Small intestine (tissue), 7 donors: ENCODE data around the gene EYS. TPM values are rescaled to one million over a fixed set of nuclear protein-coding genes. Genes with fewer than 3 reads are reported as not detected.
"Not testable (repeated sequence)": the region's sequence is repeated elsewhere in the genome, so short reads cannot be mapped to it uniquely, and the experiment has no call there.

Experiments used
- DNase-seq, 2 donors: peaks; one replicate each; pipeline versions ENCODE4 v3.0.0 to v3.0.0-alpha.2; 2013
- FAIRE-seq: peaks from 2 replicates; lab custom pipeline; 2012; peaks lifted over from hg19 to GRCh38; lab: Jason Lieb, UNC
- H3K27ac ChIP-seq, 3 donors: one replicate each; pipeline ENCODE4 v1.5.1; 2013; ENCODE audit warnings: low read length in 2 of 3, mild to moderate bottlenecking in 2 of 3, control low read depth in 1 of 3, inconsistent platforms in 1 of 3, low read depth in 1 of 3, moderate library complexity in 1 of 3
- H3K27me3 ChIP-seq, 3 donors: one replicate each; pipeline ENCODE4 v1.6.1; 2013; ENCODE audit warnings: low read length in 3 of 3, inconsistent platforms in 1 of 3; ENCODE audit not compliant: control insufficient read depth in 3 of 3, insufficient read depth in 3 of 3
- H3K36me3 ChIP-seq, 3 donors: one replicate each; pipeline ENCODE4 v1.6.1; 2013; ENCODE audit warnings: low read length in 3 of 3, inconsistent platforms in 1 of 3, low read depth in 1 of 3, mild to moderate bottlenecking in 1 of 3, moderate library complexity in 1 of 3; ENCODE audit not compliant: control insufficient read depth in 3 of 3, insufficient read depth in 2 of 3
- H3K4me1 ChIP-seq, 3 donors: one replicate each; pipeline ENCODE4 v1.6.1; 2013; ENCODE audit warnings: low read length in 2 of 3, inconsistent platforms in 1 of 3, low read depth in 1 of 3, mild to moderate bottlenecking in 1 of 3, moderate library complexity in 1 of 3; ENCODE audit not compliant: control insufficient read depth in 3 of 3, insufficient read depth in 2 of 3
- H3K4me3 ChIP-seq, 3 donors: one replicate each; pipeline ENCODE4 v1.5.1; 2013; ENCODE audit warnings: low read length in 3 of 3, control low read depth in 1 of 3, inconsistent platforms in 1 of 3, low read depth in 1 of 3, mild to moderate bottlenecking in 1 of 3, moderate library complexity in 1 of 3
- H3K9me3 ChIP-seq, 2 donors: one replicate each; pipeline ENCODE4 v1.6.1; 2013; ENCODE audit warnings: low read depth in 1 of 2, low read length in 1 of 2; ENCODE audit not compliant: control insufficient read depth in 2 of 2, insufficient read depth in 1 of 2
- WGBS, 3 donors: extraction: QIAGEN DNeasy Blood & Tissue Kit; methylation state at CpG; one replicate each; pipeline ENCODE4 v1.1.7; 2013; 5-methylcytosine and 5-hydroxymethylcytosine counted together
- polyA plus RNA-seq, 4 donors: library from polyadenylated mRNA; stranded (reverse) in 3 of 4; unstranded in 1 of 4; fragments of 200-250 nt in 3 of 4; fragments of 120-200 nt in 1 of 4; gene quantifications; one replicate each; pipeline versions ENCODE4 v1.2.1 to v1.2.3, GENCODE V29; 2013
- donor health status: healthy with polysubstance abuse.
- donor health status: control.
- donor health status: control.
- donor health status: Bipolar disorder and iron deficiency.
- donor health status: healthy.

Gene EYS
- polyA plus RNA-seq, 4 donors = 0.78 TPM; not detected in 3

GRCh38 chr6:64252256-64252655 lies 1454.8 kb downstream of the EYS start:
- Histone ChIP-seq H3K4me3 (no peak overlapping the region), H3K9me3 (no peaks in the 10 kb centered on the region), H3K27me3 (no peaks in the 10 kb centered on the region), H3K27ac (no peak overlapping the region), H3K4me1 (no peaks in the 10 kb centered on the region), H3K36me3 (no peaks in the 10 kb centered on the region)
- 76 to 88% (median 84%) methylated on average over 2 of the region's 2 CpGs for WGBS, 3 donors
- FAIRE-seq = no peak
- no peak for DNase-seq

GRCh38 chr6:64250126-64250525 lies 1456.9 kb downstream of the EYS start:
- Histone ChIP-seq H3K36me3 (no peaks in the 10 kb centered on the region), H3K4me3 (no peak overlapping the region), H3K9me3 (no peaks in the 10 kb centered on the region), H3K27me3 (no peaks in the 10 kb centered on the region), H3K4me1 (no peaks in the 10 kb centered on the region), H3K27ac (no peak overlapping the region)
- 62 to 78% (median 77%) methylated on average over 3 of the region's 3 CpGs for WGBS, 3 donors
- FAIRE-seq (no peak), DNase-seq (no peak)

- no peaks in the 10 kb centered on the region for H3K4me1 ChIP-seq
- FAIRE-seq (no peak), DNase-seq (no peak)
- H3K36me3 ChIP-seq = no peaks in the 10 kb centered on the region
- 45 to 66% (median 62%) methylated on average over 1 of the region's 1 CpG for WGBS, 3 donors
- no peak overlapping the region for H3K4me3 ChIP-seq
- no peaks in the 10 kb centered on the region for H3K9me3 ChIP-seq
- H3K27ac ChIP-seq = no peak overlapping the region
- H3K27me3 ChIP-seq = no peaks in the 10 kb centered on the region
Observed at GRCh38 chr6:64249115-64249514, 1457.9 kb downstream of the EYS start.

- Histone ChIP-seq H3K27ac (no peak overlapping the region), H3K4me1 (no peaks in the 10 kb centered on the region), H3K27me3 (no peaks in the 10 kb centered on the region), H3K36me3 (no peaks in the 10 kb centered on the region), H3K9me3 (peaks cover 0 to 2% of the 10 kb centered on the region in 2 donors), H3K4me3 (no peak overlapping the region)
- FAIRE-seq = no peak
- DNase-seq = no peak
Observed at GRCh38 chr6:64243618-64244017, 1463.4 kb downstream of the EYS start.

- H3K36me3 ChIP-seq, DNase-seq, H3K27ac ChIP-seq, FAIRE-seq, H3K4me1 ChIP-seq, H3K9me3 ChIP-seq, H3K4me3 ChIP-seq, H3K27me3 ChIP-seq: not testable (repeated sequence)
- 76 to 91% (median 86%) methylated on average over 2 of the region's 2 CpGs for WGBS, 3 donors
Observed at GRCh38 chr6:64238908-64239307, 1468.1 kb downstream of the EYS start.

GRCh38 chr6:64238071-64238470 lies 1469.0 kb downstream of the EYS start:
- WGBS, 3 donors = 80 to 93% (median 89%) methylated on average over 3 of the region's 3 CpGs
- no peak overlapping the region for H3K4me3 ChIP-seq
- DNase-seq = no peak
- no peaks in the 10 kb centered on the region for H3K36me3 ChIP-seq
- H3K9me3 ChIP-seq = peaks cover 0 to 2% of the 10 kb centered on the region in 2 donors
- no peak for FAIRE-seq
- no peaks in the 10 kb centered on the region for H3K4me1 ChIP-seq
- H3K27me3 ChIP-seq = no peaks in the 10 kb centered on the region
- H3K27ac ChIP-seq = no peak overlapping the region

- H3K4me1 ChIP-seq = no peaks in the 10 kb centered on the region
- DNase-seq (no peak), FAIRE-seq (no peak)
- H3K4me3 ChIP-seq = no peak overlapping the region
- no peaks in the 10 kb centered on the region for H3K36me3 ChIP-seq
- H3K27me3 ChIP-seq = peaks cover 0 to 2% (median 0%) of the 10 kb centered on the region in 3 donors
- H3K9me3 ChIP-seq = peaks cover 0 to 1% of the 10 kb centered on the region in 2 donors
- no peak overlapping the region for H3K27ac ChIP-seq
- 51 to 57% (median 57%) methylated on average over 3 of the region's 3 CpGs for WGBS, 3 donors
Observed at GRCh38 chr6:64233746-64234145, 1473.3 kb downstream of the EYS start.

GRCh38 chr6:64231928-64232327 lies 1475.1 kb downstream of the EYS start:
- Histone ChIP-seq H3K36me3 (no peaks in the 10 kb centered on the region), H3K4me3 (no peak overlapping the region), H3K4me1 (no peaks in the 10 kb centered on the region), H3K9me3 (peaks cover 0 to 1% of the 10 kb centered on the region in 2 donors), H3K27me3 (peaks cover 0 to 2% (median 0%) of the 10 kb centered on the region in 3 donors), H3K27ac (no peak overlapping the region)
- DNase-seq (no peak), FAIRE-seq (no peak)
- WGBS, 3 donors = 25 to 54% (median 41%) methylated on average over 4 of the region's 4 CpGs

GRCh38 chr6:64230530-64230929 lies 1476.5 kb downstream of the EYS start:
- Histone ChIP-seq H3K36me3 (no peaks in the 10 kb centered on the region), H3K27ac (no peak overlapping the region), H3K9me3 (peaks cover 0 to 1% of the 10 kb centered on the region in 2 donors), H3K4me1 (no peaks in the 10 kb centered on the region), H3K4me3 (no peak overlapping the region), H3K27me3 (peaks cover 0 to 2% (median 0%) of the 10 kb centered on the region in 3 donors)
- DNase-seq (no peak), FAIRE-seq (no peak)
- WGBS, 3 donors = 81 to 87% (median 85%) methylated on average over 1 of the region's 1 CpG
